Activated T-helper 9 cell treated with anti-CD3 and anti-CD28 coated beads, Interleukin-2, amount 50 U/mL, for 16 hours (primary cell): ENCODE data around the gene CCDC51.
A peak's percentile ranks its signal among the peaks of the same experiment; 100 is the strongest.
"Not testable (repeated sequence)": the region's sequence is repeated elsewhere in the genome, so short reads cannot be mapped to it uniquely, and the experiment has no call there.

Source experiments
- DNase-seq: peaks from one replicate; pipeline ENCODE4 v3.0.0-alpha.2; 2020; ENCODE audit warnings: low read depth

The CCDC51 gene, protein sequence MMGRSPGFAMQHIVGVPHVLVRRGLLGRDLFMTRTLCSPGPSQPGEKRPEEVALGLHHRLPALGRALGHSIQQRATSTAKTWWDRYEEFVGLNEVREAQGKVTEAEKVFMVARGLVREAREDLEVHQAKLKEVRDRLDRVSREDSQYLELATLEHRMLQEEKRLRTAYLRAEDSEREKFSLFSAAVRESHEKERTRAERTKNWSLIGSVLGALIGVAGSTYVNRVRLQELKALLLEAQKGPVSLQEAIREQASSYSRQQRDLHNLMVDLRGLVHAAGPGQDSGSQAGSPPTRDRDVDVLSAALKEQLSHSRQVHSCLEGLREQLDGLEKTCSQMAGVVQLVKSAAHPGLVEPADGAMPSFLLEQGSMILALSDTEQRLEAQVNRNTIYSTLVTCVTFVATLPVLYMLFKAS

DNA sequence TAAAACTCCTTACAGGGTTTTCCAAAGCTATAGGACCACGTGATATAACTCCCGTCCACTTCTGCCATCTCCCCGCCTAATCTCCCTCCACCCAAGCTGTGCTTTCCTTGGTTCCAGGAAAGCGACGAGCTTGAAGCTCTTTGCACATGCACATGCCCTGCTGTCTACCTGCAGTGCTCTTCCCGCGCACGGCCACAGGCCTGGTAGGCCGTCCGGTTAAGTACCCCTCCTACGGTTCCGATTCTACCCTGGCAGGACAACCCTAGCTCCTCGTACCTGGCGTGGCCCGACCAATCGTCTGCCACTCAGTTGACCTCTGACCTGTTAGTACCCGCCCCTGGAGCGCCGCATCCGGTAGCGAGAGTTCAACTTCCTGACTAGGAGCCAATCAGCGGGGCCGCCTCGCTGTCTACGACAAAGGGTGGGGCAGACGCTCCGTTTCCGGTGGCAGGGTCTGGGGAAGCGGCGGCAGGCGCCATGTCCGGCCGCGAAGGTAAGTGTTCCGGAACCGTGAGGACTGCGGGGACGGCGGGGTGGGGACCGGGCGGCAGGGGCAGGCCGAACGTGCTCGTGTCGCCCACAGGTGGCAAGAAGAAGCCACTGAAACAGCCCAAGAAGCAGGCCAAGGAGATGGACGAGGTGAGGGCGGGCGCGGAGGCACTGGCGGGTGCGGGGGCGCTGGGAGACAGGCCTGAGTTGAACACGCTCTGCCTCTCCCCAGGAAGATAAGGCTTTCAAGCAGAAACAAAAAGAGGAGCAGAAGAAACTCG, at the start of gene CCDC51, which contains the start of gene TMA7:
TSS of gene CCDC51 (minus strand) at position 300 of the 770 bp plus-strand sequence. CDS start 4,991 bp downstream, outside the sequence.
TSS of gene TMA7 (plus strand) at position 438 of the 770 bp plus-strand sequence. CDS start at position 478, 40 bp downstream.
- DNase-seq, result peak; percentile 98

DNA sequence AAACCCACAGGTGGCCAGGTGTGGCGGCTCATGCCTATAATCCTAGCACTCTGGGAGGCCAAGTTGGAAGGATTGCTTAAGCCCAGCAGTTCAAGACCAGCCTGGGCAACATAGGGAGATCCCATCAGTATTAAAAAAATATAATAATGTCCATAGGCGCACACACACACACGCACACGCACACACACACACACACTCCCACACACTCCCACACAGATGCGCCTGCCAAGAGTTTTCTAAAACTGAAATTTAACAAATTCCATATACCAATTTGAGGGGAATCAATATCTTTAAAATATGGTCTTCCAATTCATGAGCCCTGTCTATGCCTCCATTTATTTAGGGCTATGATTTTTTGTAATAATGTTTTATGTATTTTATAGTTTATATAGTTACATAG, 47.0 kb upstream of the CCDC51 start:
- DNase-seq, result no peak

DNA sequence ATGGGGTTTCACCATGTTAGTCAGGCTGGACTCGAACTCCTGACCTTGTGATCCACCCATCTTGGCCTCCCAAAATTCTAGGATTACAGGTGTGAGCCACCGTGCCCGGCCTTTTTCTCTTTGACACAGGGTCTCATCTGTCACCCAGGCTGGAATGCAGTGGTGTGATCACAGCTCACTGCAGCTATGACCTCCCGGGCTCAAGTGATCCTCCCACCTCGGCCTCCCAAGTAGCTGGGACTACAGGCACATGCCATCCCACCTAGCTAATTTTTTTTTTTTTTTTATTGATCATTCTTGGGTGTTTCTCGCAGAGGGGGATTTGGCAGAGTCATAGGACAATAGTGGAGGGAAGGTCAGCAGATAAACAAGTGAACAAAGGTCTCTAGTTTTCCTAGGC, 42.9 kb upstream of the CCDC51 start:
- DNase-seq, result not testable (repeated sequence)

DNA sequence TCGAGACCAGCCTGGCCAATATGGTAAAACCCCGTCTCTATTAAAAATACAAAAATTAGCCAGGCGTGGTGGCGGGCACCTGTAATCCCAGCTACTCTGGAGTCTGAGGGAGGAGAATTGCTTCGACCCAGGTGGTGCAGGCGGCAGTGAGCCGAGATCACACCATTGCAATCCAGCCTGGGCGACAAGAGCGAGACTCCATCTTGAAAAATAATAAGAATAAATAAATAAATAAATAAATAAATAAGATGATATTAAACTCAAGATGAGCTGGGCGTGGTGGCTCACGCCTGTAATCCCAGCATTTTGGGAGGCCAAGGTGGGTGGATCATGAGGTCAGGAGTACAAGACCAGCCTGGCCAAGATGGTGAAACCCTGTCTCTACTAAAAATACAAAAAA, 41.0 kb upstream of the CCDC51 start:
- DNase-seq, result not testable (repeated sequence)

DNA sequence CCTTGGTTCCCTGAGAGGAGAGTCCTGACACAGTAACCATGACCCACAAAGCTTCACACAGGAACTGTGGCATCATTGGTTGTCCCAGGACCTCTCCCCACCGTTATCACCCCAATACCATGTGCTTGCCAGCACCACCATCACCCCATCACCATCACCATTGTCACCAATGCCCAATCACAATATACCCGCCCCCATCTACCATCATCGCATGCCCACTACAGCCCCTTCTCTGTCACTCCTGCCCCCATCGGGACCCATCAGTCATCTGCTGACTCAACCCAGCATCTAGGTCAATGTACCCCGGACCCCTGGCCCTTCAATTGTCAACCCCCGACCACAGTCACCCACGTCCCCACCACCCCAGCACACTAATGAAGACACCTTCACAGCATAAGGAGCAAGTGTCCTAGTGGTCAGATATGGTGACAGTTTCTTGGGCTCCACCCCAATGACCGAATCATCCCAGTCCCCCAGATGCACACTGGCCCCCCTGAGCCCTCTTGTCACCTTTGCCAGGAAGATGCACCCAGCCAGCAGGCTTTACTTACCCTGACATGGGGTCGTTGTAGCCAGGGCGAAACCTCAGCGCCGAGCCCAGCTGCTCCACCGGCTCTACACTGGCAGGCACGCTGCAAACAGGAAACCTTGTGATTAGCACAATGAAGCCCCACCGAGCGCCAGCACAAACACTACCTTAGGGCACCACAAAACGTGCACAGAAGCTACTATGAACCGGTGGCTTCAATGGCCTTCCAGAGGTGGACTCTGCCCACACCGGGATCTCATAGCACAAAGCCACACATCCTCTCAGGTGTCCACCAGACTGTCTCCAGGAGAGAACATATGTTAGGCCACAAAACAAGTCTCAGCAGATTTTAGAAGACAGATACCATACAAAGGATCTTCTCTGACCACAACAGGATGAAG, 39.0 kb upstream of the CCDC51 start:
- no peak for DNase-seq

DNA sequence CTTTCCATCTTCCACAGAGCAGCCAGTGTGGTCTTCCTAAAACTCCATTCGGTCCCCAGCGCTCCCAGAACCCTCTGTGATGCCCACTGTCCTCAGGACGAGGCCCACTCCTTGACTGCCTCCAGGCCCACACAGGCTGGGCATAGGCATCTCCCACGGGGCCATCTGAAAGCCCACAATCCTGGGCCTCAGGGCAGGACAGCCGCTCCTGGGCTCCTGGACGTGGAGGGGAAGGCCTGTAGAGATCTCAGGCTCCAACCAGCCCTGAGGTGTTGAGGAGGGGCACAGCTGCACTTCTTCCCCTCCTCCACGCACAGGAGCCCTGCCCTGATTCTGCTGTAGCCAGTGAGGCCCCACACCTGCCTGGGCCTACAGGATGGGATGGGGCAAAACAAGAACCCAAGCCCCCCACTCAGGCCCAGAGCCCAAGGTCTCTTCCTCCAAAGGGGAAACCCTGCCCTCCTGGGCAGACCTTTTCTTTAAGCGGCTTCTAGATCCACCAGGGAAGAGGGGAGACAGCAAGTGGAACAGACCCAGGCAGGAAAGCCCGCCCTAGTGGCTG, 38.1 kb upstream of the CCDC51 start:
- no peak for DNase-seq

DNA sequence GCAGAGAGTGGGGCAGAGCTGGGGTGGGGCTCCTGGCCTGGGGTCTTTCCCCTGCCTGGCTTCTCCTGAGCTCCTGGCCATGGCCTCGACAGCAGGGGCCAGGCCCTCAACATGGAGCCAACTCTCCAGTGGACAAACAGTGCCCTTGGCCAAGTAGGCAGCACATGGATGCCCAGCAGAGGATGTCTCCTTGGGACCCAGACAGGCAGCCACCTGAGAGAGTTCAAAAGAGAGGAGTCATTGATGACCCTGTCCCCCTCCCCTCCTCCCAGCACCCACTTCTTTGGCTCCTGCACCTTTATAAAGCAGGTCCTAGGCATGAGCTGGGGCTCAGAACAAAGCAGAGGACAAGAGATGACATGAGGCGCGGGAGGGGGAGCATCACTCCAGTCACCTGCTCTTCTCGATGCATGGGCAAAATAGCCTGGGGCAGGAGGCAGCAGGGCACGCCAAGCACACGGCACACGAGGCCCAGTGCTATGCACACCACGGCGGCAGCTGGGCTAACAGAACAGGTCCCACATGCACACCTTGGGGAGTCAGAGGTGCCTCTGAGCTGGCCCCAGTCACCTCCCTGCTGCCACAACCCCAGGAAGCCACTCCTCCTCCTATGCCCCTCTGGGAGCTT, 36.6 kb upstream of the CCDC51 start:
- DNase-seq, result no peak

DNA sequence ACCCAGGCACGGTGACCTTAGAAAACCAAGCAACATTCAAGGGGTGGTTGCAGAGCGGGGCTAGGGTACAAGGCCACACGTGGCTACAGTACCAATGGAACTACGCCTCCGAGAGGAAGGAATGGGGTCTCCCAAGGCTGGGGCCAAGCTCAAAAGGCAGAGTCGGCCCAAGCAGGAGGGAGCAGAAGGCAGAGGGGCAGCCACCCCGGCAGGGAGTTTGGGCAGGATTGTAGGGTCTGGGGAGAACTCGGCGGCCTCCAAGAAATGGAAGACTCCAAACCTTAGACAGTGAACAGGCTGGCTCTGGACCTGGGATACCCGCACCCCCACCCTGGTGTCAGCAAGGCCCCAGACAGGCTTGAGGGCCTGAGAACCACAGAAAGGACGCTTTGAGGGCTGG, 35.3 kb upstream of the CCDC51 start:
- no peak for DNase-seq

DNA sequence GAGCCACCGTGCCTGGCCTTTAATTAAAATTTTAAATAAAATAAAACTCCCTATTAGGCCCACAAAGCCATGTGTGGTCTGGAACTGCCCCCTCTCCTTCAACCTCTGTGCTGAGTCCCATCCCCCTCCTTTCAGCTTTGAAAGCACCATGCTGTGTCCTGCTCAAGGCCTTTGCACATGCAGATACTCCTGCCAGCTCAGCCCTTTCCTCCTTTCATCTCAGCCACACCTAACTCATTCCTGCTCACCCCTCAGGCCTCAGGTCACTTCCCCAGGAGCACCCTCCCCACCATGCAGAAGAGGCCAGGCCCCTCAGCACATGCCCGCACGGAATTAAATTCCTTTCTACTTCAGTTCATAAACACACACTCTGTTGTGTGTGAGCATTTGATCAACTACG, 34.7 kb upstream of the CCDC51 start:
- DNase-seq, result no peak

DNA sequence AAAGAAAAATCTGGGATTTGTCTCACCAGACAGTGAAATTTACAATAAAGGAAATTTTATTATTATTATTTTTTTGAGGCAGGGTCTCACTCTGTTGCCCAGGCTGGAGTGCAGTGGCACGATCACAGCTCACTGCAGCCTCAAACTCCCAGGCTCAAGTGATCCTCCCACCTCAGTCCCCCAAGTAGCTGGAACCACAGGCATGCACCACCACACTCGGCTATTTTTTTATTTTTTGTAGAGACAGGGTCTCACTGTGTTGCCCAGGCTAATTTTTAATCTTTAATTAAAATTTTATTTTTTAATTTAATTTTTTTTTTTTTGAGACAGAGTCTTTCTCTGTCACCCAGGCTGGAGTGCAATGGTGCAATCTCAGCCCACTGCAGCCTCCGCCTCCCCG, 34.1 kb upstream of the CCDC51 start:
- not testable (repeated sequence) for DNase-seq

DNA sequence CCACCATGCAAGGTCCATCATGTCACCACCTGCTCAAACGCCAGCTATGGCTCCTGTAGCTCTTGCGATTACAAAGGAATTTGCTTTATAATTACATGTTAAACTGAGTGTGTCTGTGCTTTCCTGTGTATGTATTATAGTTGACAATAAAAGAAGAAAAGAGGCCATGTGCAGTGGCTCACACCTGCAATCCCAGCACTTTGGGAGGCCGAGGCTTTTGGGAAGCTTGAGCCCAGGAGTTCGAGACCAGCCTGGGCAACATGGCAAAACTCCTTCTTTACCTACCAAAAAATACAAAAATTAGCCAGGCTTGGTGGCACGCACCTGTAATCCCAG, 33.7 kb upstream of the CCDC51 start:
- no peak for DNase-seq

DNA sequence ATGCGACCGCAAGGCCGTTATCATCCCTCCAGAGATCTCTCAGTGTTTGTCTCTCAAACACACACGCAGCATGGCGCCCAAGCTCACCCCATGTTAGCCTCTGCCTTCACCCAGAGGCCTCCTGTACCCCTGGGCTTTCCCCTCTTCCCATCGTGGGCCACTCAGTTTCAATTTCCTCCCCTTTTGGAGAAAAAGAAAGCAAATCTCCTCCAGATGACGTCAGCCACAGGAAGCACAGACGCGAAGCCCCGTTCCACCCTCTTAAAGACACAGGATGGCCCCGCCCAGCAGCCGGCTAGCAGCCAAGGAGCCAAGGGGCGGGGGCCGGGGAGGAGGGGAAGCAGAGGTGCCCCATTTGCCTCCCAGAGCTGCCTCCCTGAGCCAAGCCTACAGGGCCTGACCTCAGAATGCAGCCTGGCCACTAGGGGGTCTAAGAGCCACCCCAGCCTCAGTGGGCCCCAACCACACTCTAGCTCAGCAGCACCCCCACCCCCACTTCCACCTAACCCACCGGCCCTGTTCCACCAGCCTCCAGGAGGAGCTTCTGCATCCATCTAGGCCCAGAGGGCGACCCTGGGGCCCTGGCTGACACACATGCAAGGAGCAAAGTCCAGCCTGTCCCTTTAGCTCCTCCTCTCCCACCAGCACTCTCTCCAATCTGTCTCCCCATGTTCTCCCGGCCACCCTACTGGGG, 33.2 kb upstream of the CCDC51 start:
- peak; percentile 88 for DNase-seq

DNA sequence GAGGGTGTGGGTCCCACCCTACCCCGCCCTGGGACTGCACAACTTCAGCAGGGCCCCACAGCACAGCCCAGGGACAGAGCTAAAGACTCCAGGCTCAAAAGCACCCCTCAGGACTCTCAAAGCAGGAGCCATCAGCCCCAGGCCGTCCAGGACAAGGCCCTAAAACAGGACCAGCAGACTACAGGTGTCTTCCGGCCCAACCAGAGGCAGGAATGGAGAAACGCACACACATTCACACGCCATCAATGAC, 32.7 kb upstream of the CCDC51 start:
- DNase-seq, result no peak

DNA sequence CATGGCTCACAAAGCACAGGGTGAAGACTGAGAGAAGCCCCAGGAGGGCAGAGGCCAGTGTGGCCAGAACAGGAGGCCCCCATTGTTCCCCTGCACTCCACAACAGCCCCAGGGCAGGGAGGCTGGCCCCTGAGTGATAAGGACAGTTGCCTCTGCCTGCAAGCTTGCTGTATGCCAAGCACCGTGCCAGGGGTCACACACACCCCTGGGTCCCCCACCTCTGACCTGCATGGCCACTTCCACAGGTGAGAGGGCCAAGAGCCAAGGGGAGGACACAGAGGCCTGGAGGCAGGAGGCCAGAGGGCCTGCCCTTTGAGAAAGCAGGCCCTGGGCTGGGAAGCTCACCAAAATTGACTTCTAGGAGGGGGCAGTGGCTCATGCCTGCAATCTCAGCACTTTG, 30.4 kb upstream of the CCDC51 start:
- no peak for DNase-seq

DNA sequence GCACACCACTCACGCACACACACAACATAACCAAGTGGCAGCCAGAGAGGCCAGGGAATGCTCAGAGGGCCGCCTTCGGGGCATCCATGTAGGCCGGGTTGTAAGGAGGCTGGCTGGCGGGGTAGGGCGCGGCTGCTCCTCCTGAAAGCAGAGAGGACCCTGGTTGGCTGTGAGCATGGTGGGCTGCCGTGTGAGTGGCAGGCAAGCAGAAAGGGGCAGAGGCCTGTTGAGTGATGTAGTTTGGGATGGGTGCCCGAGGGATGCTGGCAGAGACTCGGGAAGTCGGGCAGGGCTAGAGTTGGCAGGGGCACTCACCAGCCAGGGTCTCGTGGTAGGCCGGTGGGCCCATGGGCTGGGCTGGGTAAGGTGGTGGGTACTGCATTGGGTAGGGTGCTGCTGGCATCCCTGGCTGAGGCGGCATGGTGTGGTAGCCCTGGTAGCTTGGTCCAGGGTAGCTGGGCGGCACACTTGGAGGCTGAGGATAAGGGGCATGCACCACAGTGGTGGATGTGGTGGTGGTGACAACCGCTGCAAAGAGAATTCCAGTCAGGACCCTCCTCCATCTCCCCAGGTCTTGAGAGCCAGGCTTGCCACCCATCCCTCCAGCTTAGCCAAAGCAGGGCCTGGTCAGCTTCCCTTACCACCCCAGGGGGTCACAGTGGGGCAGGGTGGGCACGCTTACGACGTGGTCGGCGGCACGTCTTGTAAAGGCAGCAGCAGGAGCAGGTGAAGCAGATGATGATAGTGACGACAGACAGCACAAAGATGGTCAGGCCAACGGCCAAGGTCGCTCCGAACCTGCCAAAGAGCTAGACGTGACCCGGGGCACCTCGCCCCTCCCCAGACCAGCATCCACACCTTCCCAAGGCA, 29.4 kb upstream of the CCDC51 start:
- DNase-seq, result no peak

DNA sequence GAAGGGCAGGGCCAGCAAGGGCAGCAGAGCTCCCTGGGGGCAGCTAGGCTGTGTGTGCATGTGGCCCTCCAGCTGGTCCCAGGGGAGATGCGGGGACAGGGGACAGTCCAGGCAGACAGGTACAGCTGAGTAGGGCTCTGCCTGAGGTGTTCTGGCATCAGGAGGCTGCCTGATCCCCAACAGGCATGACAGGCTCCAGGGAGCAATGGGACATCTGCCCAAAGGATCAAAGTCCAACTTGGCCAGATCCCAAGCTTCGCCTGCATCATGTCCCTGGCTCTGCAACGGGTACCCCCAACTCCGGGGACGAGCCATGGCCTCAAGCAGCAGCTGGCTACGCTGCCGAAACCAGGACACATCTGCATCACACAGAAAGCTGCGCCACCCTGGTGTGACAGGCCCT, 28.4 kb upstream of the CCDC51 start:
- no peak for DNase-seq

DNA sequence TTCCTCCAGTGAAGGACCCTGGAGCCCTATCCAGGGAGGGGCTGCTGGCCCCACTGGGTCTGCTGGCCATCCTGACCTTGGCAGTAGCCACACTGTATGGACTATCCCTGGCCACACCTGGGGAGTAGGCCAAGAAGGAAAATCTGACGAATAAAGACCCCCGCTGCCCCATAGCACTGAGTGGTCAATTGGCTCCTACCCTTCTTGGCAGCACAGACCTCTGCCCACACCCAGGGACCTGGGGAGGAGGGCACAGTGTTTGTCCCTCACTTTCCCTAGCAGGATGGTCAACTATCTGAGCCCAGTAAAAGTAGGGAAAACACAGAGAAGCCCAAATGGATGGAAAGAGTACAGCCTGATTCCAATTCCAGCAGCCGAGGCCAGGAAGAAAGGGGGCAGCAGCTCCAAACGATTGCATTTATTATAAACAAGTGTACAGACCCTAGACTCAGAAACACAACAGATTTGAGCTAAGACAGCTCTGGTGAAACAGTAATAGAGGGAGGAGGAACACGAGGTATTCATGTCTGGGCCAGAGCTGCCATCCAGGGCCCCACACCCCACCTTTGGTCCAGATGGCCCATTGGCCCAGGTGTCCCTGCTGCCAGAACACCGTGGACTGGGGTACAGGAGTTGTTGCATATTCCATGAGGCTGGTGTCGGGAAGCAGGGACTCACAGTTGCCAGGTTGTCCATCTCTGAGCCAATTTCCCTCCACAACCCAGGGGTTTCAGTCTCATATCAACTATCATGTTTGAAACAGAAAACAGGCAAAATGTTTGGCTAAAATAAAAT, 27.8 kb upstream of the CCDC51 start:
- no peak for DNase-seq

DNA sequence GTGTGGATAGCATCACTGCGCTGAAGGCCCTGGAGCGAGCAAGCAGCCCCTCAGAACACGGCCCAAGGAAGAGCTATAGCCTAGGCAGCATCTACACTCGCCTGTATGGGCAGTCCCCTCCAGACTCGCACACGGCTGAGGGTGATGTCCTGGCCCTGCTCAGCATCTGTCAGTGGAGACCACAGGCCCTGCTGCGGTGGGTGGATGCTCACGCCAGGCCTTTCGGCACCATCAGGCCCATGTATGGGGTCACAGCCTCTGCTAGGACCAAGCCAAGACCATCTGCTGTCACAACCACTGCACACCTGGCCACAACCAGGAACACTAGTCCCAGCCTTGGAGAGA, 27.2 kb upstream of the CCDC51 start:
- no peak for DNase-seq

DNA sequence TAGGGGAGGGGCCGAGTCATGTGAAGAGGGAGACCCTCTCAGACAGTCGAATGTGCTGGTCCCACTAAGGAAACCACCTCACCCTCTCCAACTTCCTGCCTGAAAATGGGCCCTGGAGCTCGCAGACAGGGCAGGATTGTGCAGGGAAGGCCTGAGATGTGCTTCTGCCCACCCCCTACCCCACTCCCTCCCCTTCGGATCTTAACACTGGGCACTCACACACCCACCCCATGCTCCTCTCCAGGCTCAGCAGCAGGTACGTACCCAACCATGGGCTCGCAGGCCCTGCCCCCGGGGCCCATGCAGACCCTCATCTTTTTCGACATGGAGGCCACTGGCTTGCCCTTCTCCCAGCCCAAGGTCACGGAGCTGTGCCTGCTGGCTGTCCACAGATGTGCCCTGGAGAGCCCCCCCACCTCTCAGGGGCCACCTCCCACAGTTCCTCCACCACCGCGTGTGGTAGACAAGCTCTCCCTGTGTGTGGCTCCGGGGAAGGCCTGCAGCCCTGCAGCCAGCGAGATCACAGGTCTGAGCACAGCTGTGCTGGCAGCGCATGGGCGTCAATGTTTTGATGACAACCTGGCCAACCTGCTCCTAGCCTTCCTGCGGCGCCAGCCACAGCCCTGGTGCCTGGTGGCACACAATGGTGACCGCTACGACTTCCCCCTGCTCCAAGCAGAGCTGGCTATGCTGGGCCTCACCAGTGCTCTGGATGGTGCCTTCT, 26.6 kb upstream of the CCDC51 start:
- no peak for DNase-seq
